ENCODE results near the gene RNF227. TPM values are rescaled to one million over a fixed set of nuclear protein-coding genes. Genes with fewer than 3 reads are reported as not detected.

The RNF227 gene
- total RNA-seq, 1 experiment from 2014 or later: 0.11 TPM

DNA sequence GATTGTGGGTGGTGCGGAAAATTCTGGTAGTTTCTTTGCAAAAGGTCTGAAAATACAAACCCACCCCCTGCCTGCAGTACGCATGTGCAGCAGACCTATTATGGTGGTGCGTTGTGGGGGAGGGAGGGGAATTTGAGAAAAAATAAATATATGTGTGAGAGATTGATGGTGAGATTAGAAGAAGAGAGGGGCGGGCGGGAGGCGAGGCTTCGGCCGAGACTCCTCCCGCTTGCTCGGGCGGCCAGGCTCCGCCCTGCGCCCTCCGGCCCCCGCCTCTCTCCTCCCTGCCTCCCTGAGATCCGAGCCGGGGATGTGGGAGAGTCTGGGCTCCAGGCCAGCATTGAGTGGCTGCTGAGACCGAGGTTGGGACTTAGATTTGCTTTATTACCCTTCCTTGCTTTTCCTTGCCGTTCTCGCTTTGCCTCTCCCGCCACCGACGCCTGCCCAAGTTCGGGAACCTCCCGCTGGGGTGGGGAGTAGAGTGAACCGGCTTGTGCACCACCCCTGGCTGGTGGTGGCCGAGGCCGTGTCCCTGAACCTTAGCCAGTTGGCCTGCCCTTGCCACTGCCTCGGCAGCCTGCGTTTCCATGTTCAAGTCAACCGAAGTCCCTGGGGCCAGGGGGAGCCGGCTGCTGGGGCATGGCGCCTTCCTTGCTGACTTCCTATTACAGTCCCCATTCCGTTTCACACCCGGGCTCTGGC, 28.5 kb downstream of the RNF227 start:
- intact Hi-C loops (cut with micrococcal nuclease): loop anchor here (1.0 to 2.0 kb wide), 3 partner anchors 25 to 231 kb away; partner anchors contain the start of genes ALOXE3 and CNTROB
- Histone ChIP-seq H3K27ac (ENCODE audit: low read length) (peak overlapping the region; percentile 96), H2AFZ (ENCODE audit: low read length) (peak overlapping the region; percentile 66), H3F3A (ENCODE audit: low read length, unreplicated experiment) (peaks cover 11% of the 10 kb centered on the region), H3K4me3 (ENCODE audit: low read length) (peak overlapping the region; percentile 94), H3K4me2 (ENCODE audit: low read length) (peak overlapping the region; percentile 95), H3K9ac (ENCODE audit: low read length) (peak overlapping the region; percentile 87), H3K79me2 (ENCODE audit: low read length) (peaks cover 39% of the 10 kb centered on the region), H3K27me3 (ENCODE audit: low read length) (no peaks in the 10 kb centered on the region), H3K36me3 (ENCODE audit: low read depth, low read length) (peaks cover 10% of the 10 kb centered on the region; the same call in 1 of the 2 replicates), H4K20me1 (ENCODE audit: low read length) (no peaks in the 10 kb centered on the region), H3K9me3 (ENCODE audit: low read length) (no peaks in the 10 kb centered on the region), H3K4me1 (ENCODE audit: insufficient read depth, low read length) (peaks cover 29% of the 10 kb centered on the region), H3K9me2 (replicated peaks; ENCODE audit: low read length) (no peaks in the 10 kb centered on the region)
- POLR2A ChIA-PET (ENCODE audit: unreplicated experiment): no interaction called here
- ATAC-seq (peak; percentile 75), DNase-seq (peak; percentile 93)
- TF ChIP-seq EZH2 (IDR thresholded peaks at IDR 0.05; ENCODE audit: low read length, unreplicated experiment) (no peak), EZH2phosphoT487 (IDR thresholded peaks at IDR 0.05; ENCODE audit: borderline replicate concordance, low read length) (no peak)
- TF ChIP-seq, protein P1, sequence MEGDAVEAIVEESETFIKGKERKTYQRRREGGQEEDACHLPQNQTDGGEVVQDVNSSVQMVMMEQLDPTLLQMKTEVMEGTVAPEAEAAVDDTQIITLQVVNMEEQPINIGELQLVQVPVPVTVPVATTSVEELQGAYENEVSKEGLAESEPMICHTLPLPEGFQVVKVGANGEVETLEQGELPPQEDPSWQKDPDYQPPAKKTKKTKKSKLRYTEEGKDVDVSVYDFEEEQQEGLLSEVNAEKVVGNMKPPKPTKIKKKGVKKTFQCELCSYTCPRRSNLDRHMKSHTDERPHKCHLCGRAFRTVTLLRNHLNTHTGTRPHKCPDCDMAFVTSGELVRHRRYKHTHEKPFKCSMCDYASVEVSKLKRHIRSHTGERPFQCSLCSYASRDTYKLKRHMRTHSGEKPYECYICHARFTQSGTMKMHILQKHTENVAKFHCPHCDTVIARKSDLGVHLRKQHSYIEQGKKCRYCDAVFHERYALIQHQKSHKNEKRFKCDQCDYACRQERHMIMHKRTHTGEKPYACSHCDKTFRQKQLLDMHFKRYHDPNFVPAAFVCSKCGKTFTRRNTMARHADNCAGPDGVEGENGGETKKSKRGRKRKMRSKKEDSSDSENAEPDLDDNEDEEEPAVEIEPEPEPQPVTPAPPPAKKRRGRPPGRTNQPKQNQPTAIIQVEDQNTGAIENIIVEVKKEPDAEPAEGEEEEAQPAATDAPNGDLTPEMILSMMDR (conservative IDR thresholded peaks at IDR 0.05; ENCODE audit: low read depth, low read length): no peak
- BruUV-seq (replicated peaks): no TSS peak
- CTCF ChIA-PET: no interaction called here

DNA sequence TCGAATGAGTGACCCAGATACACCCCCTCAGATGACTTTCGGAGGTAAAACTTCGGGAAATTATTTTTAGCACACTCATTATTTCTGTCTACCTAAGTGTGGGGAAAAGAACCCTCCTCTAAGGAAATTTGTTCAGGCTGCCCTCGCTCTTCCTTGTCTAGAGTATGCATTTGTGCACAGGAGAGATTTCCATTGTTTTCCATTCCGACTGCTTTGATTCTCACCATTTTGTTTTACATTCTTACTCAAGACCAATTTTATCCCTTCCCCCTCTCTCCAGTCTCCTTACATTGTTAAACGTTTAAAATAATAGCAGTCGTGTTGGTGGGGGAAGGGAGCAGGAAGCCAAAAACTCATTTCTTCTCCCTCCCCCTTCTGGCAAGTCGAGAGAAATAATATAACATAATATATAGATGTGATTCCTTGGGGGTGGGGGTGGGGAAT, 29.0 kb downstream of the RNF227 start:
- peak overlapping the region; percentile 94 for H3K4me3 ChIP-seq (ENCODE audit: low read length)
- H3K27me3 ChIP-seq (ENCODE audit: low read length): no peaks in the 10 kb centered on the region
- H3K79me2 ChIP-seq (ENCODE audit: low read length): peaks cover 39% of the 10 kb centered on the region
- H3K4me2 ChIP-seq (ENCODE audit: low read length): peak overlapping the region; percentile 95
- TF ChIP-seq, protein P1 (conservative IDR thresholded peaks at IDR 0.05; ENCODE audit: low read depth, low read length): 0 out of 2 replicates have a peak, but pooled peaks have one; percentile 10
- TF ChIP-seq EZH2 (IDR thresholded peaks at IDR 0.05; ENCODE audit: low read length, unreplicated experiment): no peak
- H3K9me2 ChIP-seq (replicated peaks; ENCODE audit: low read length): no peaks in the 10 kb centered on the region
- no peaks in the 10 kb centered on the region for H3K9me3 ChIP-seq (ENCODE audit: low read length)
- BruUV-seq (replicated peaks): TSS peak; percentile 39
- peaks cover 10% of the 10 kb centered on the region; the same call in 1 of the 2 replicates for H3K36me3 ChIP-seq (ENCODE audit: low read depth, low read length)
- peak overlapping the region; percentile 55 for H2AFZ ChIP-seq (ENCODE audit: low read length)
- ChIA-PET CTCF (no interaction called here), POLR2A (ENCODE audit: unreplicated experiment) (no interaction called here)
- ATAC-seq (peak; percentile 19), DNase-seq (no peak)
- H4K20me1 ChIP-seq (ENCODE audit: low read length): no peaks in the 10 kb centered on the region
- H3K4me1 ChIP-seq (ENCODE audit: insufficient read depth, low read length): peaks cover 29% of the 10 kb centered on the region
- peak overlapping the region; percentile 96 for H3K27ac ChIP-seq (ENCODE audit: low read length)
- H3F3A ChIP-seq (ENCODE audit: low read length, unreplicated experiment): peaks cover 11% of the 10 kb centered on the region
- intact Hi-C loops (cut with micrococcal nuclease): loop anchor here (1.0 to 2.0 kb wide), 3 partner anchors 24 to 232 kb away; partner anchors contain the start of genes ALOXE3 and CNTROB
- peak overlapping the region; percentile 76 for H3K9ac ChIP-seq (ENCODE audit: low read length)
